GM12878 (cell line): ENCODE measurements around the gene CXCL12. TPM values are rescaled to one million over a fixed set of nuclear protein-coding genes. Genes with fewer than 3 reads are reported as not detected.

ENCODE experiments used
- ATAC-seq: fragments of 200-7000 bp; cut with Tn5 transposase; 3 replicates; pipeline ENCODE4 v1.9.1; 2020; ENCODE audit warnings: mild to moderate bottlenecking, moderate library complexity
- BruUV-seq: library from RNA; stranded (reverse); fragments of 400-500 nt; replicated peaks from 2 replicates; lab custom pipeline; 2021; lab: Mats Ljungman, UMichigan
- CTCF ChIA-PET: fragments of 300-600 bp; sonication (Branson Sonifier 250); formaldehyde crosslinking; extraction: SDS; loops from one replicate; lab custom pipeline; 2021; ENCODE audit warnings: inconsistent platforms; lab: Yijun Ruan, JAX
- POLR2A ChIA-PET: fragments of 350-600 bp; formaldehyde crosslinking; extraction: SDS; loops from one replicate; lab custom pipeline; 2021; ENCODE audit warnings: inconsistent platforms; lab: Charles Lee
- RAD21 ChIA-PET: fragments of 300-600 bp; sonication (Branson Sonifier 250); formaldehyde crosslinking; loops from one replicate; lab custom pipeline; 2023; ENCODE audit warnings: antibody characterized with exemption; ENCODE audit not compliant: unreplicated experiment; lab: Charles Lee
- SMC1A ChIA-PET: fragments of 300-600 bp; sonication (Branson Sonifier 250); formaldehyde crosslinking; loops from one replicate; lab custom pipeline; 2023; ENCODE audit not compliant: unreplicated experiment, uncharacterized antibody; lab: Charles Lee
- DNase-seq: peaks from one replicate; pipeline ENCODE4 v3.0.0-alpha.2; 2011; ENCODE audit warnings: low read depth, low spot score
- FAIRE-seq: peaks from 3 replicates; lab custom pipeline; 2011; peaks lifted over from hg19 to GRCh38; lab: Jason Lieb, UNC
- H2AFZ ChIP-seq: 2 replicates; pipeline ENCODE4 v1.6.0; 2011; ENCODE audit warnings: low read depth, low read length, control low read depth; ENCODE audit not compliant: control insufficient read depth
- H3K27ac ChIP-seq: 2 replicates; pipeline ENCODE4 v1.5.1; 2011; ENCODE audit warnings: control low read depth; ENCODE audit not compliant: control insufficient read depth, insufficient read depth
- H3K27me3 ChIP-seq, 2 experiments: replicated peaks in 1 of 2; 2 replicates each; pipeline versions ENCODE4 v1.6.0 to v1.6.1; 2011; ENCODE audit warnings: low read length in 1 of 2; ENCODE audit not compliant: control insufficient read depth in 2 of 2, insufficient read depth in 2 of 2
- H3K36me3 ChIP-seq, 2 experiments: 2 replicates each; pipeline ENCODE4 v1.5.1; 2011; ENCODE audit warnings: low read length in 1 of 2; ENCODE audit not compliant: control insufficient read depth in 2 of 2, insufficient read depth in 2 of 2
- H3K4me1 ChIP-seq: 2 replicates; pipeline ENCODE4 v1.6.1; 2011; ENCODE audit warnings: mild to moderate bottlenecking, low read length, moderate library complexity, mixed read lengths; ENCODE audit not compliant: control insufficient read depth, insufficient read depth
- H3K4me2 ChIP-seq: 2 replicates; pipeline ENCODE4 v1.6.0; 2011; ENCODE audit warnings: control low read depth; ENCODE audit not compliant: control insufficient read depth, insufficient read depth
- H3K4me3 ChIP-seq: fragments of 200-600 bp; sonication (generic); 2 replicates; pipeline ENCODE4 v1.5.1; 2016
- H3K79me2 ChIP-seq: 2 replicates; pipeline ENCODE4 v1.6.0; 2011; ENCODE audit warnings: low read length; ENCODE audit not compliant: control insufficient read depth, insufficient read depth
- H3K9ac ChIP-seq: 2 replicates; pipeline ENCODE4 v1.8.0; 2011; ENCODE audit warnings: low read length, control low read depth, mixed read lengths; ENCODE audit not compliant: control insufficient read depth, insufficient read depth
- H3K9me3 ChIP-seq: replicated peaks from 3 replicates; pipeline ENCODE4 v1.5.1; 2011; ENCODE audit warnings: mild to moderate bottlenecking, low read length; ENCODE audit not compliant: control insufficient read depth, insufficient read depth
- H4K20me1 ChIP-seq: 2 replicates; pipeline ENCODE4 v1.6.0; 2011; ENCODE audit not compliant: control insufficient read depth, insufficient read depth
- CBX3 ChIP-seq: fragments of 200-600 bp; sonication (generic); IDR thresholded peaks from 2 replicates; pipeline ENCODE4 v1.6.1; 2016; ENCODE audit warnings: low read depth, borderline replicate concordance
- CEBPB ChIP-seq, 2 experiments: fragments of 150-350 bp in 1 of 2; IDR thresholded peaks; 2 replicates each; pipeline ENCODE4 v1.6.1; 2012 to 2014; ENCODE audit warnings: low read depth in 2 of 2, low read length in 2 of 2, borderline replicate concordance in 1 of 2, inconsistent platforms in 1 of 2
- HDAC2 ChIP-seq: fragments of 200-600 bp; sonication (generic); IDR thresholded peaks from 2 replicates; pipeline ENCODE4 v1.6.1; 2017
- IKZF1 ChIP-seq: fragments of 450-650 bp; conservative IDR thresholded peaks from 2 replicates; pipeline ENCODE4 v1.6.1; 2017; ENCODE audit warnings: antibody characterized with exemption, mild to moderate bottlenecking
- JUND ChIP-seq: IDR thresholded peaks from 2 replicates; pipeline ENCODE4 v1.6.1; 2012; ENCODE audit warnings: low read depth, mild to moderate bottlenecking, low read length, improper control_type of control experiment, moderate library complexity
- KAT2A ChIP-seq: conservative IDR thresholded peaks from 2 replicates; pipeline ENCODE4 v1.6.1; 2011; ENCODE audit warnings: low read depth, low read length; ENCODE audit not compliant: control insufficient read depth
- MEF2B ChIP-seq: fragments of 450-650 bp; IDR thresholded peaks from 2 replicates; pipeline ENCODE4 v1.6.1; 2018; ENCODE audit warnings: mild to moderate bottlenecking, moderate library complexity; ENCODE audit not compliant: partially characterized antibody, poor library complexity, severe bottlenecking
- MTA2 ChIP-seq: fragments of 450-650 bp; IDR thresholded peaks from 2 replicates; pipeline ENCODE4 v1.6.1; 2016; ENCODE audit warnings: low read depth, mild to moderate bottlenecking, moderate library complexity
- NBN ChIP-seq: fragments of 450-650 bp; IDR thresholded peaks from 2 replicates; pipeline ENCODE4 v1.6.1; 2016
- NR2C1 ChIP-seq: fragments of 450-650 bp; IDR thresholded peaks from 2 replicates; pipeline ENCODE4 v1.6.1; 2017; ENCODE audit warnings: antibody characterized with exemption, mild to moderate bottlenecking, moderate library complexity
- NRF1 ChIP-seq: conservative IDR thresholded peaks from 2 replicates; pipeline ENCODE4 v1.6.1; 2011; ENCODE audit warnings: mild to moderate bottlenecking, low read depth, low read length, improper control_type of control experiment
- SRF ChIP-seq, 2 experiments: IDR thresholded peaks; 2 replicates each; pipeline ENCODE4 v1.6.1; 2011; ENCODE audit warnings: low read depth in 2 of 2, low read length in 2 of 2, mild to moderate bottlenecking in 1 of 2, moderate library complexity in 1 of 2
- SUZ12 ChIP-seq: fragments of 200-600 bp; sonication (generic); IDR thresholded peaks from one replicate; pipeline ENCODE4 v1.6.1; 2018; ENCODE audit warnings: antibody characterized with exemption, mild to moderate bottlenecking; ENCODE audit not compliant: unreplicated experiment
- TAF1 ChIP-seq: IDR thresholded peaks from 2 replicates; pipeline ENCODE4 v1.6.1; 2011; ENCODE audit warnings: mild to moderate bottlenecking, low read depth, low read length, borderline replicate concordance
- TARDBP ChIP-seq: IDR thresholded peaks from 2 replicates; pipeline ENCODE4 v1.6.1; 2016; ENCODE audit warnings: borderline replicate concordance
- YBX1 ChIP-seq: fragments of 450-650 bp; IDR thresholded peaks from 2 replicates; pipeline ENCODE4 v1.6.1; 2016; ENCODE audit warnings: antibody characterized with exemption
- WGBS: methylation state at CpG from one replicate; pipeline ENCODE4 v1.1.6; 2016; ENCODE audit warnings: low lambda C conversion rate; ENCODE audit not compliant: insufficient replicate concordance, insufficient coverage; ENCODE audit errors: missing lambda C conversion rate; 5-methylcytosine and 5-hydroxymethylcytosine counted together
- in situ Hi-C: fragments of 300-500 bp; cut with MboI; formaldehyde crosslinking; loops from 9 replicates; pipeline ENCODE4 v1.14.3; 2018; ENCODE audit warnings: mixed read lengths
- intact Hi-C: fragments of 100-400 bp; cut with micrococcal nuclease; formaldehyde crosslinking; loops from one replicate; pipeline ENCODE4 v1.14.2; 2022; ENCODE audit not compliant: unreplicated experiment
- polyA plus RNA-seq, 11 experiments: library from polyadenylated mRNA; depleted of rRNA in 4 of 11; unstranded in 6 of 11; stranded (reverse) in 5 of 11; fragments of >200 nt; fragmentation: Nextera tagmentation in 4 of 11; fragmentation: Illumina TruSeq in 1 of 11; extraction: Ambion mirVana in 4 of 11; extraction: Trizol in 1 of 11; gene quantifications; 1 replicate in 1 of 11; 2 replicates in 10 of 11; pipeline versions ENCODE4 v1.2.1 to v1.2.3, GENCODE V29; 2011 to 2016; ENCODE audit warnings: inconsistent platforms in 2 of 11, missing spikeins in 2 of 11, low read depth in 1 of 11
- total RNA-seq, 4 experiments: library from RNA; depleted of rRNA in 3 of 4; stranded (reverse); fragments of >200 nt in 3 of 4; fragmentation: Illumina TruSeq in 1 of 4; extraction: Trizol in 1 of 4; gene quantifications; 2 replicates each; pipeline versions ENCODE4 v1.2.1 to v1.2.3, GENCODE V29; 2013 to 2021

CXCL12 gene
- total and polyA plus RNA-seq, 10 of the 15 experiments (the other 5 are each of a cell fraction or from before 2014, with no cell fraction given), result 0.03 to 4.5 (median 0.53) TPM

DNA sequence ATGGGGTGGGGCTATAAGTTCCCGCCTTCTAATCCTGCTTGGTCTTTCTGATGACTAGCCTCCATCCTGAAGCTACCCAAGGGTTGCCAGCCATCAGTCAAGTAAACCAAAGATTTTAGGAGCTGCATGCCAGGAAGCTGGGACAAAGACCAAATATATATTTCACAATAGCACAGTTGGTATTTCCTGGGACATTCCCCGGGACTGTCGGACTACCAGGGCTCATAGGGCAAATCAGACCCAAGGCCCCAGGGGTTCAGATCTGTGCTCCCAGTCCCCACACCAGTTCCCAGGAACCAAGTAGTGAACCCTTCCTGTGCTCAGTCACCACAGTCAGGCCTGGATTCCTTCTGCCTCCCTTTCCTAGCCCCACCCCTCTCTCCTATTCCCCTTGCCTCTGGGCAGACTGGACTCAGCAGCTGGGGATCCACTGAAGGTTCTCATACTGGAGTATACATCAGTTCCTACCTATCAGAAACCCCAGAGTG, 5.7 kb upstream of the CXCL12 start (continued):
- no peak for TF ChIP-seq MEF2B
- no peak for TF ChIP-seq CEBPB (IDR thresholded peaks at IDR 0.05; ENCODE audit: borderline replicate concordance in 1 of 2, low read depth in 2 of 2, low read length in 2 of 2)
- no peak for TF ChIP-seq YBX1
- TF ChIP-seq, all 136 proteins: peak for 0

DNA sequence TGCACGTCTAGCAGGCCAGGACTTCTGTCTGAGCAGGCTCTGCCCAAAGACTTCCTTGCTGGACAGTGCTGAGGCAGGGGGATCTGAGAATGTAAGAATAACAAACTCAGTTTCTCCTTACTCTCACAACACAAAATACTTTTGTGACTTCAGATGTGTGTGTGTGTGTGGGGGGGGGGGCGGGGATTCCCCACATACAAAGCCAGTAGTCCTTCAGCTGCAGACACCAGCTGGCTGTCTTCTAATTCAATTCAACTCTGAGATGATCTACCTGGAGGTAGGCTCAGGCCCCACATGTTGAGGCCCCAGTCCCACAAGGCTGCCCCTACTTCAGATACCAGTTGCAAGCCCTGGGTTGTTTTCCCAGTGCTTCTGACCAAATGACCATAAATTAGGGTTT, 4.7 kb upstream of the CXCL12 start:
- DNase-seq (no peak), FAIRE-seq (no peak), ATAC-seq (no peak)
- no peak for TF ChIP-seq TAF1
- TF ChIP-seq HDAC2, result no peak
- TF ChIP-seq NRF1, result no peak
- no peak for TF ChIP-seq TARDBP
- TF ChIP-seq MTA2, result no peak
- TF ChIP-seq IKZF1, result no peak
- no peak for TF ChIP-seq NBN
- no peak for TF ChIP-seq NR2C1
- no peak for TF ChIP-seq SRF (IDR thresholded peaks at IDR 0.05; ENCODE audit: low read depth in 2 of 2, low read length in 2 of 2)
- TF ChIP-seq KAT2A, result no peak
- TF ChIP-seq JUND, result no peak
- no peak for TF ChIP-seq SUZ12
- TF ChIP-seq CBX3, result no peak
- Histone ChIP-seq H4K20me1 (no peaks in the 10 kb centered on the region), H3K9ac (no peak overlapping the region), H3K4me2 (no peak overlapping the region), H3K27me3 (no peaks in the 10 kb centered on the region; a peak in 2 of 4 replicates), H2AFZ (no peak overlapping the region), H3K36me3 (no peaks in the 10 kb centered on the region), H3K27ac (no peak overlapping the region), H3K9me3 (no peaks in the 10 kb centered on the region; the same call in 2 of the 3 replicates), H3K4me3 (no peak overlapping the region), H3K4me1 (no peaks in the 10 kb centered on the region), H3K79me2 (no peaks in the 10 kb centered on the region)
- intact Hi-C loops, result loop anchor here (5.0 to 10.0 kb wide), 6 partner anchors 37 to 697 kb away; no protein-coding TSS in a partner anchor
- no TSS peak for BruUV-seq
- ChIA-PET SMC1A (interaction anchor here (1.0 kb wide), 1 partner anchor 700 kb away, joined by 3 read pairs; no protein-coding TSS in a partner anchor), RAD21 (interaction anchor here (0.6 kb wide), 2 partner anchors 13 to 257 kb away, joined by 3 to 4 read pairs; no protein-coding TSS in a partner anchor), CTCF (no interaction called here), POLR2A (no interaction called here)
- in situ Hi-C loops, result loop anchor here (5.0 to 25.0 kb wide), 2 partner anchors 473 to 717 kb away; no protein-coding TSS in a partner anchor
- 9% methylated on average over 2 of the region's 2 CpGs for WGBS
